HG03175 (cell line): ENCODE results near the gene CERS6.
A peak's percentile ranks its signal among the peaks of the same experiment; 100 is the strongest.
"Not testable (repeated sequence)": the region's sequence is repeated elsewhere in the genome, so short reads cannot be mapped to it uniquely, and the experiment has no call there.

ENCODE experiments used
- ATAC-seq: cut with Tn5 transposase; IDR thresholded peaks from one replicate; pipeline ENCODE4 v1.9.1; 2021; ENCODE audit warnings: mild to moderate bottlenecking, moderate library complexity; ENCODE audit not compliant: unreplicated experiment

The CERS6 gene

GRCh38 chr2:168455645-168456520 lies at the start of gene CERS6:
CERS6 (plus strand) TSS chr2:168456272; CDS start chr2:168456449, 177 bp downstream.
- peak; percentile 97 for ATAC-seq

GRCh38 chr2:168412301-168412700 lies 43.8 kb upstream of the CERS6 start:
- ATAC-seq: not testable (repeated sequence)

- not testable (repeated sequence) for ATAC-seq
These were observed 43.0 kb upstream of the CERS6 start for GRCh38 chr2:168413101-168413500.

GRCh38 chr2:168416555-168416954 lies 39.5 kb upstream of the CERS6 start:
- no peak for ATAC-seq

- ATAC-seq: no peak
These were observed 33.5 kb upstream of the CERS6 start for GRCh38 chr2:168422584-168422983.

- no peak for ATAC-seq
These were observed 31.7 kb upstream of the CERS6 start for GRCh38 chr2:168424112-168424951.

- no peak for ATAC-seq
These were observed 31.1 kb upstream of the CERS6 start for GRCh38 chr2:168424971-168425370.

GRCh38 chr2:168426861-168427260 lies 29.2 kb upstream of the CERS6 start:
- no peak for ATAC-seq

- ATAC-seq: no peak
These were observed 28.6 kb upstream of the CERS6 start for GRCh38 chr2:168427451-168427850.

GRCh38 chr2:168428431-168428830 lies 27.6 kb upstream of the CERS6 start:
- ATAC-seq: no peak

GRCh38 chr2:168429988-168430387 lies 26.1 kb upstream of the CERS6 start:
- ATAC-seq: no peak

GRCh38 chr2:168430431-168430830 lies 25.6 kb upstream of the CERS6 start:
- no peak for ATAC-seq

- no peak for ATAC-seq
These were observed 24.6 kb upstream of the CERS6 start for GRCh38 chr2:168431301-168432024.

- no peak for ATAC-seq
These were observed 24.0 kb upstream of the CERS6 start for GRCh38 chr2:168432100-168432499.

- ATAC-seq: peak; percentile 51
These were observed 23.4 kb upstream of the CERS6 start for GRCh38 chr2:168432565-168433186.

GRCh38 chr2:168433527-168433926 lies 22.5 kb upstream of the CERS6 start:
- no peak for ATAC-seq

GRCh38 chr2:168434146-168434545 lies 21.9 kb upstream of the CERS6 start:
- no peak for ATAC-seq

- ATAC-seq: no peak
These were observed 19.2 kb upstream of the CERS6 start for GRCh38 chr2:168436840-168437239.

GRCh38 chr2:168438553-168438952 lies 17.5 kb upstream of the CERS6 start:
- no peak for ATAC-seq

- ATAC-seq: no peak
These were observed 16.5 kb upstream of the CERS6 start for GRCh38 chr2:168439536-168439935.
